Mesenchymal stem cell (in vitro differentiated cells and primary cell): ENCODE data around the gene MRC2.

ENCODE experiments used
- DNase-seq: peaks from one replicate; pipeline ENCODE4 v3.0.0-alpha.2; 2013
- H2AFZ ChIP-seq: one replicate; pipeline ENCODE4 v1.6.1; 2013; ENCODE audit warnings: low read depth, mild to moderate bottlenecking, control low read depth, inconsistent platforms, low read length, moderate library complexity
- H2AK5ac ChIP-seq: 2 replicates; pipeline ENCODE4 v1.6.1; 2013; ENCODE audit warnings: low read length, moderate library complexity, mild to moderate bottlenecking, inconsistent platforms; ENCODE audit not compliant: severe bottlenecking
- H2BK120ac ChIP-seq: one replicate; pipeline ENCODE4 v1.6.1; 2013; ENCODE audit warnings: low read depth, mild to moderate bottlenecking, inconsistent platforms, low read length, moderate library complexity
- H2BK12ac ChIP-seq, 2 experiments: one replicate each; pipeline ENCODE4 v1.6.1; 2013; ENCODE audit warnings: inconsistent platforms in 2 of 2, low read length in 2 of 2, mild to moderate bottlenecking in 2 of 2, moderate library complexity in 2 of 2, control low read depth in 1 of 2
- H2BK15ac ChIP-seq: one replicate; pipeline ENCODE4 v1.6.1; 2013; ENCODE audit warnings: mild to moderate bottlenecking, low read depth, inconsistent platforms; ENCODE audit not compliant: poor library complexity, severe bottlenecking
- H2BK5ac ChIP-seq: 2 replicates; pipeline ENCODE4 v1.6.1; 2013; ENCODE audit warnings: low read depth, mild to moderate bottlenecking, low read length, control low read depth, inconsistent platforms; ENCODE audit not compliant: poor library complexity, severe bottlenecking
- H3K14ac ChIP-seq, 2 experiments: one replicate each; pipeline ENCODE4 v1.6.1; 2013; ENCODE audit warnings: inconsistent platforms in 2 of 2, low read length in 2 of 2, control low read depth in 1 of 2, mild to moderate bottlenecking in 1 of 2, moderate library complexity in 1 of 2
- H3K18ac ChIP-seq, 2 experiments: one replicate each; pipeline ENCODE4 v1.6.1; 2013; ENCODE audit warnings: inconsistent platforms in 2 of 2, low read length in 2 of 2, control low read depth in 1 of 2, low read depth in 1 of 2, mild to moderate bottlenecking in 1 of 2
- H3K23ac ChIP-seq, 2 experiments: one replicate each; pipeline ENCODE4 v1.6.1; 2013; ENCODE audit warnings: inconsistent platforms in 2 of 2, low read length in 2 of 2, mild to moderate bottlenecking in 2 of 2, moderate library complexity in 2 of 2, control low read depth in 1 of 2
- H3K27ac ChIP-seq: 2 replicates; pipeline ENCODE4 v1.5.1; 2013; ENCODE audit warnings: mild to moderate bottlenecking, moderate library complexity, low read length, control low read depth, inconsistent platforms; ENCODE audit not compliant: poor library complexity, severe bottlenecking
- H3K27me3 ChIP-seq, 2 experiments: 2 replicates each; pipeline versions ENCODE4 v1.6.1 to v1.7.0; 2013; ENCODE audit warnings: low read length in 2 of 2, mild to moderate bottlenecking in 2 of 2, moderate library complexity in 2 of 2, control low read depth in 1 of 2, inconsistent platforms in 1 of 2; ENCODE audit not compliant: control insufficient read depth in 1 of 2, insufficient read depth in 1 of 2
- H3K36me3 ChIP-seq, 2 experiments: 2 replicates each; pipeline versions ENCODE4 v1.6.1 to v1.7.0; 2013; ENCODE audit warnings: low read length in 2 of 2, control low read depth in 1 of 2, inconsistent platforms in 1 of 2, low read depth in 1 of 2, mild to moderate bottlenecking in 1 of 2; ENCODE audit not compliant: insufficient read depth in 2 of 2, control insufficient read depth in 1 of 2
- H3K4ac ChIP-seq, 2 experiments: one replicate each; pipeline ENCODE4 v1.6.1; 2013; ENCODE audit warnings: inconsistent platforms in 2 of 2, low read length in 2 of 2, mild to moderate bottlenecking in 2 of 2, moderate library complexity in 2 of 2, control low read depth in 1 of 2, low read depth in 1 of 2
- H3K4me1 ChIP-seq: 2 replicates; pipeline ENCODE4 v1.6.1; 2013; ENCODE audit warnings: low read depth, low read length, control low read depth; ENCODE audit not compliant: control insufficient read depth, insufficient read depth
- H3K4me2 ChIP-seq: 2 replicates; pipeline ENCODE4 v1.6.1; 2013; ENCODE audit warnings: low read length, mild to moderate bottlenecking, inconsistent platforms; ENCODE audit not compliant: poor library complexity, severe bottlenecking
- H3K4me3 ChIP-seq, 2 experiments: 2 replicates each; pipeline versions ENCODE4 v1.5.1 to v1.7.0; 2013; ENCODE audit warnings: low read length in 2 of 2, mild to moderate bottlenecking in 2 of 2, control low read depth in 1 of 2, low read depth in 1 of 2; ENCODE audit not compliant: insufficient read depth in 1 of 2
- H3K79me1 ChIP-seq: replicated peaks from 2 replicates; pipeline ENCODE4 v1.6.1; 2013; ENCODE audit warnings: mild to moderate bottlenecking, control low read depth, low read length, inconsistent platforms; ENCODE audit not compliant: poor library complexity, severe bottlenecking
- H3K9ac ChIP-seq: 2 replicates; pipeline ENCODE4 v1.7.0; 2013; ENCODE audit warnings: mild to moderate bottlenecking, low read length, moderate library complexity
- H3K9me3 ChIP-seq: 2 replicates; pipeline ENCODE4 v1.7.0; 2013; ENCODE audit warnings: mild to moderate bottlenecking, low read length; ENCODE audit not compliant: control insufficient read depth
- H4K8ac ChIP-seq: one replicate; pipeline ENCODE4 v1.6.1; 2013; ENCODE audit warnings: inconsistent platforms, mild to moderate bottlenecking, low read length, moderate library complexity
- H4K91ac ChIP-seq: one replicate; pipeline ENCODE4 v1.6.1; 2013; ENCODE audit warnings: mild to moderate bottlenecking, low read length, inconsistent platforms
- WGBS: methylation state at CpG from one replicate; pipeline ENCODE4 v1.1.7; 2013; ENCODE audit warnings: mixed read lengths; 5-methylcytosine and 5-hydroxymethylcytosine counted together

MRC2 gene

DNA sequence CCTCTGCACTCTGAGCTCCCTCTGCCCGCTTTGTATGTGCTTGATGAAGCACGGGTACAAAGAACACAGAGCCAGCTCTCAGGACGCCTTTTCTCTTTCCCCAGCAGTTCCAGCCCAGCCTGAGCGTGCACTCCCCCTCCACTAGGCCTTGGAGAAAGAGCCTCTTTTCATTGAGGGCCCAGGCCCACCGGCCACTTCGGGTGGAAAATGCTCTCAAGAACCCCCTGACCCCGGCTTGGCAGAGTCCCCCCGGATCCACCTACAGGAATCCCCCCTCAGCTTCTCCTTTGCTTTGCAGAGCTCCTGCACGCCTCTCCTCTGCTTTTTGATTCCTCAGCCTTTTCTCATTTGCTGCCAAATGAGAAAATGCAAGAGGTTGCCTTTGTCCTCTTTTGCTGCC is 30.2 kb downstream of the MRC2 start:
- H4K8ac ChIP-seq = no peak overlapping the region
- peaks cover 17% of the 10 kb centered on the region for H3K4me1 ChIP-seq
- H2AFZ ChIP-seq = no peak overlapping the region
- no peak overlapping the region for H3K14ac ChIP-seq
- H4K91ac ChIP-seq = no peak overlapping the region
- H3K4ac ChIP-seq = no peak overlapping the region
- no peak overlapping the region for H3K9ac ChIP-seq
- H3K79me1 ChIP-seq = peaks cover 32% of the 10 kb centered on the region
- peaks cover 9% of the 10 kb centered on the region for H3K9me3 ChIP-seq
- no peak overlapping the region for H3K18ac ChIP-seq
- no peak for DNase-seq
- H3K4me2 ChIP-seq = no peak overlapping the region
- peaks cover 12 to 37% of the 10 kb centered on the region in 2 experiments for H3K36me3 ChIP-seq
- H3K4me3 ChIP-seq = no peak overlapping the region
- no peaks in the 10 kb centered on the region for H3K27me3 ChIP-seq
- no peak overlapping the region for H2BK120ac ChIP-seq
- no peak overlapping the region for H3K23ac ChIP-seq
- 97% methylated on average over 9 of the region's 9 CpGs for WGBS
- H3K27ac ChIP-seq = no peak overlapping the region
- no peak overlapping the region for H2BK5ac ChIP-seq
- H2BK12ac ChIP-seq = no peak overlapping the region
- H2BK15ac ChIP-seq = no peak overlapping the region
- H2AK5ac ChIP-seq = no peak overlapping the region

DNA sequence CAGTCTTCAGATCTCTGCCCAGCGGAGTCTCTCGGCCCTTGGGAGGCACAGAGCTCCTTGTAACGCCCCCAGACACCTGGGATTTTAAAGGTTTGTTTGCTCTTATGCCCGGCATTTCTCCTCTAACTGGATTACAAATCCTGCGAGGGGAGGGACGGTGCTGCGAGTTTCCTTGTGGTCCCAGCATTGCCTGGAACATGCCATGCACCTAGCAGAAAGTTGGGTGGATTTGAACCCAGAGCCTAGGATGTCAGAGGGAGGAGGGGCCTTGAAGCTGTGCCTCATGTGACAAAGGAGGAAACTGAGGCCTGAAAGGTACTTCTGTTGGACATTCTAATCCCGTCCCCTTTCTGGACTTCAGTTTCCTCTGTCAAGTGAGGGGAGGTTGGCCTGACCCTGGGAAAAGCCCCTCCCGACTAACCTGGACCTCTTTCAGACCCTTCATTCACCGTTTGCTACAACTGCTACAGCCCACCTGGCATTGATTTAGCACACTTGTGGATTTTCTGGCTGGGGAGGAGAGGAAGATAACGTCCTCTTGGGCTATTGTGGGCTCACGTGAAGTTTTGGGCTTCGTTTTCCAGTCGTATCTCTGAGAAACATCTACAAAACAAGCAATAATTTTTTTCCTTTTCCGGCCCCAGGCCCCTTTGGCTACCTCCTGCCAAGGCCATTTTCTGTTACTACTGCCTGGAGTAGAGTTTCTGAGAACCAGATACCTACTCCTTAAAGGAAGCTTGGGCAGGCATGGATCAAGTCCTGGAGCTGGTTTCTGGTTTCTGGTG is 30.9 kb downstream of the MRC2 start:
- H2AFZ ChIP-seq = no peak overlapping the region

DNA sequence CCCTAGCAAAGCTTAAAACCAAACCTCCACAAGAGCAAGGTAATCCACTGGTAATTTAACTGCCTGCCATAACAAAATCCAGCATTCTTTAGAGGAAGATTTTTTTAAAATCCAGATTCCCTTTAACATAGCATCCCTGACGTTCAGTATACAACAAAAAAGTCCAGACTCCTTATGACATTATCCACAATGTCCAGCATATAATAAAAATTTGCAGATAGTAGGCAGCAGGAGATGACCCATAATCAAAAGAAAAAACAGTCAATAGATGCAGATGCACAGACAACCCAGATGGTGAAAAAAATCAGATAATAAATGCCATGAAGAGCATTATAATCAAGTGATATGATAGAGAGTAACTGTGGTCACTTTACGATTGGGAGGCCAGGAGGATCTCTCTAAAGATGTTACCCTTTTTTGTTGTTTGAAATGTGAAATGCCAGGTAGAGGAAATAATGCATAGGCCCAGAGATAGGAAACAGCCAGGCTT is 33.2 kb downstream of the MRC2 start:
- Histone ChIP-seq H2BK5ac (no peak overlapping the region), H2BK12ac (no peak overlapping the region), H3K27me3 (no peaks in the 10 kb centered on the region), H3K4me2 (no peak overlapping the region), H3K4me1 (peaks cover 3% of the 10 kb centered on the region), H3K36me3 (peaks cover 19 to 41% of the 10 kb centered on the region in 2 experiments), H4K8ac (no peak overlapping the region), H3K18ac (no peak overlapping the region), H3K4me3 (no peak overlapping the region), H3K27ac (no peak overlapping the region), H3K4ac (no peak overlapping the region), H4K91ac (no peak overlapping the region), H3K79me1 (peaks cover 39% of the 10 kb centered on the region), H2AK5ac (no peak overlapping the region), H3K9ac (no peak overlapping the region), H2AFZ (no peak overlapping the region), H3K9me3 (peaks cover 9% of the 10 kb centered on the region), H3K14ac (no peak overlapping the region), H2BK15ac (no peak overlapping the region), H2BK120ac (no peak overlapping the region), H3K23ac (no peak overlapping the region)
- DNase-seq = no peak
- WGBS = 91% methylated on average over 1 of the region's 2 CpGs

More for the DNA sequence above, 30.9 kb downstream of the MRC2 start:
- Histone ChIP-seq H4K91ac (no peak overlapping the region), H3K4me1 (peaks cover 13% of the 10 kb centered on the region), H2BK120ac (no peak overlapping the region), H3K18ac (no peak overlapping the region), H4K8ac (peak overlapping the region; percentile 27), H2BK12ac (no peak overlapping the region), H3K4me3 (no peak overlapping the region), H2BK5ac (no peak overlapping the region), H2AK5ac (no peak overlapping the region), H3K36me3 (peaks cover 12 to 37% of the 10 kb centered on the region in 2 experiments), H3K14ac (no peak overlapping the region), H3K4ac (no peak overlapping the region), H3K9me3 (peaks cover 9% of the 10 kb centered on the region), H3K27ac (no peak overlapping the region), H3K4me2 (no peak overlapping the region), H3K23ac (no peak overlapping the region), H2BK15ac (no peak overlapping the region), H3K27me3 (no peaks in the 10 kb centered on the region), H3K79me1 (peaks cover 32% of the 10 kb centered on the region), H3K9ac (no peak overlapping the region)
- WGBS = 94% methylated on average over 13 of the region's 15 CpGs
- no peak for DNase-seq

DNA sequence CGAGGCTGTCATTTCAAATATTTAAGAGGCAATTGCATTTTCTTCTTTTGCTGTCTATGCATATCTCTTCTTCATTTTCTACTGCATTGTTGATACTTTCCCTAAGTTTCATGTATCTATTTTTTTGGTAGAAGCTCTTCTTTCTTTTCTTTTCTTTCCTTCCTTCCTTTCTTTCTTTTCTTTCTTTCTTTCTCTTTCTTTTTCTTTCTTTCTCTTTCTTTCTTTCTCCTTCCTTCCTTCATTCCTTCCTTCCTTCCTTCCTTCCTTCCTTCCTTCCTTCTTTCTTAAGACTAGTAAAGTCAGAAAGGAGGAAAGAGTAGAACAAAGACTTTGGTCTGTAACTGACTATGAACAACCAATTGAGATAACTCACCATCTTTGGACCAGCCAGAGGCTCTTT is 33.9 kb downstream of the MRC2 start:
- H4K8ac ChIP-seq = no peak overlapping the region
- H2AK5ac ChIP-seq = no peak overlapping the region
- H3K27me3 ChIP-seq = no peaks in the 10 kb centered on the region
- H3K14ac ChIP-seq = no peak overlapping the region
- no peak overlapping the region for H3K18ac ChIP-seq
- H3K27ac ChIP-seq = no peak overlapping the region
- H3K4me2 ChIP-seq = no peak overlapping the region
- H3K9me3 ChIP-seq = peaks cover 9% of the 10 kb centered on the region
- no peak overlapping the region for H2BK15ac ChIP-seq
- H2BK12ac ChIP-seq = no peak overlapping the region
- peaks cover 43% of the 10 kb centered on the region for H3K79me1 ChIP-seq
- H3K4ac ChIP-seq = no peak overlapping the region
- H3K23ac ChIP-seq = no peak overlapping the region
- DNase-seq = no peak
- H3K36me3 ChIP-seq = peaks cover 23 to 47% of the 10 kb centered on the region in 2 experiments
- WGBS = no CpG with 5 or more reads among the region's 1 CpG
- no peak overlapping the region for H4K91ac ChIP-seq
- H2AFZ ChIP-seq = no peak overlapping the region
- no peak overlapping the region for H3K4me3 ChIP-seq
- no peak overlapping the region for H2BK5ac ChIP-seq
- H2BK120ac ChIP-seq = no peak overlapping the region
- H3K9ac ChIP-seq = no peak overlapping the region
- peaks cover 7% of the 10 kb centered on the region for H3K4me1 ChIP-seq
